Measurements from ENCODE around the gene EIF4A3. TPM values are rescaled to one million over a fixed set of nuclear protein-coding genes. Genes with fewer than 3 reads are reported as not detected.
A peak's percentile ranks its signal among the peaks of the same experiment; 100 is the strongest.

The EIF4A3 gene
- total and polyA plus RNA-seq, 9 of the 15 experiments (the other 6 are each of a cell fraction or from before 2014, with no cell fraction given) = 62.7 to 171 (median 127) TPM

DNA sequence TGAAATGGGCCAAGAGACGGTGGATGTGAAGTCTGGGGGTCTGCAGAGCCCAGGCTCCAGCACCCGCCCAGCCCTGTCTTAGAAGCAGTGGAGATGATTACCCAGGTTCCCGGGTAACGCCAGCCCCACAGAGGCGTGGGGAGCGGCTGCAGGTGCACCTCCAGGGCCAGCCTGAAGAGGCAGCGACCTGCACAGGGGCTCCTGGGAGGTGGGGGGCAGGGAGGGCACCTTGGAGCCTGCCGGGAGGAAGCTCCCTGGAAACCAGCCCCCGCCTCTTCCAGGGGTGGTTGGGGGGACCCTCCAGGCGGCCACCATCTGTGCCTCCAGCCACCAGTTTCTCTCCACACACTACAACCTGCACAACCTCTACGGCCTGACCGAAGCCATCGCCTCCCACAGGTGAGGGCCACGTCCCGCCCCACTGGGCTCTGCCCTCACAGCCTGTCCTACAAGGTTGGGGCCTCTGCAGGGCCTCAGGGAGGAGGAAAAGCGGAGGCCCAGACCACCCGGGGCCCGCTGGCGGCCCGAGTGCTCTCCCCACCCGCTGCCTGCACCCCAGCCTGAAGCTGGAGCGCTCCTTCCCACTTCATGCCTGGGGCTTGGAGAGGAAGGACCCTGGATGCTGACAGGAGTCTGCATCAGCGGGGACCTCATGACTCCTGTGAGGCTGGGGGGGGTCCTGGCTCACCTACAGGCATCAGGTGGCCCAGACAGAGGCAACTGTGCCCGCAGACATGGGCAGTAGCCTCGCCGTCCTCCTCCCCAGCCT, 35.0 kb downstream of the EIF4A3 start:
- intact Hi-C loops (cut with micrococcal nuclease) = no loop called here
- no peak for FAIRE-seq

More for the DNA sequence above, 35.0 kb downstream of the EIF4A3 start:
- no peaks in the 10 kb centered on the region for H3K79me2 ChIP-seq (ENCODE audit: control insufficient read depth, insufficient read depth, low read length)
- ATAC-seq (peak; percentile 73), DNase-seq (ENCODE audit: extremely low read depth in 1 of 4, low spot score in 3 of 4) (peak in 1 of 4 experiments; percentile 25)
- no peaks in the 10 kb centered on the region; the same call in 1 of the 2 replicates for H4K20me1 ChIP-seq (replicated peaks; ENCODE audit: control insufficient read depth, insufficient read depth, low read length)
- in situ Hi-C loops (cut with MboI) = no loop called here
- no peak overlapping the region for H2AFZ ChIP-seq (ENCODE audit: low read depth, low read length)
- no TSS peak for BruUV-seq (replicated peaks)
- no peak overlapping the region for H3K4me2 ChIP-seq (ENCODE audit: insufficient read depth, low read length)
- 12% methylated on average over 20 of the region's 26 CpGs for WGBS (ENCODE audit: insufficient coverage, low coverage, missing lambda C conversion rate)
- peaks cover 50 to 79% of the 10 kb centered on the region in 2 experiments for H3K27me3 ChIP-seq (ENCODE audit: control insufficient read depth in 2 of 2, insufficient read depth in 2 of 2, low read length in 2 of 2)
- no peak overlapping the region for H3K4me3 ChIP-seq
- TF ChIP-seq CBFA2T3 (IDR thresholded peaks at IDR 0.05) = 0 out of 2 replicates have a peak, but pooled peaks have one; percentile 23
- TF ChIP-seq HMGXB4 (CRISPR knock-in tag; IDR thresholded peaks at IDR 0.05) = no peak
- TF ChIP-seq FOXA3 (CRISPR knock-in tag; conservative IDR thresholded peaks at IDR 0.05 in 1 of 2, IDR thresholded peaks at IDR 0.05 in 1 of 2) = no peak
- no peaks in the 10 kb centered on the region for H3K9me1 ChIP-seq (ENCODE audit: control insufficient read depth, insufficient read depth, low read length)
- H3K9me3 ChIP-seq (replicated peaks; ENCODE audit: control insufficient read depth, insufficient read depth, low read depth, low read length) = 0 out of 2 replicates have a peak, but pooled peaks cover 5% of the 10 kb centered on the region
- H3K9ac ChIP-seq (ENCODE audit: insufficient read depth in 1 of 2, low read depth in 2 of 2, low read length in 2 of 2) = peak overlapping the region in 1 of 2 experiments; percentile 7; a peak in 1 of 4 replicates
- CTCF ChIA-PET (ENCODE audit: low intra/inter-chr PET ratio) = no interaction called here
- POLR2A ChIA-PET = interaction anchor here (0.9 to 1.0 kb wide), 2 partner anchors 7 to 16 kb away, joined by 3 read pairs; no protein-coding TSS in a partner anchor
- peaks cover 0 to 46% of the 10 kb centered on the region in 2 experiments; a peak in 2 of 5 replicates for H3K4me1 ChIP-seq (replicated peaks in 1 of 2; ENCODE audit: control insufficient read depth in 2 of 2, insufficient read depth in 2 of 2, low read length in 2 of 2)
- H3K36me3 ChIP-seq (ENCODE audit: control insufficient read depth, insufficient read depth, low read length) = no peaks in the 10 kb centered on the region
- no peak overlapping the region for H3K27ac ChIP-seq (ENCODE audit: extremely low read depth, low read depth, low read length)
